ENCODE measurements around the gene ANKRD55. TPM values are rescaled to one million over a fixed set of nuclear protein-coding genes. Genes with fewer than 3 reads are reported as not detected.

ANKRD55 gene
- total RNA-seq, 5 donors from 2014 or later (not counting 1 experiment from before 2014, with no cell fraction given) = 2.8 to 19.9 (median 3.4) TPM

- Histone ChIP-seq H3K4me3 (ENCODE audit: control insufficient read depth in 1 of 2, extremely low read depth in 1 of 2, low read length in 1 of 2) (no peak overlapping the region), H3K9me3 (no peaks in the 10 kb centered on the region), H3K27ac (ENCODE audit: low read length) (no peak overlapping the region), H3K4me1 (ENCODE audit: control insufficient read depth in 1 of 2, extremely low read depth in 1 of 2, insufficient read depth in 2 of 2, low read length in 2 of 2) (peaks cover 11 to 35% of the 10 kb centered on the region in 2 experiments), H3K27me3 (replicated peaks in 1 of 2; ENCODE audit: control insufficient read depth in 2 of 2, extremely low read depth in 1 of 2, insufficient read depth in 2 of 2, low read length in 1 of 2) (no peaks in the 10 kb centered on the region), H3K36me3 (ENCODE audit: control insufficient read depth in 2 of 2, extremely low read depth in 1 of 2, insufficient read depth in 1 of 2, low read length in 1 of 2) (no peaks in the 10 kb centered on the region)
- no peaks in the 10 kb centered on the region for H3K9me3 Mint-ChIP-seq
- peaks cover 16% of the 10 kb centered on the region for H3K36me3 Mint-ChIP-seq
- H3K4me1 Mint-ChIP-seq = peaks cover 59 to 71% (median 71%) of the 10 kb centered on the region in 3 donors
- ATAC-seq (replicated peaks in 1 of 4) (no peak), DNase-seq (no peak)
- 100% methylated on average over 2 of the region's 3 CpGs for WGBS (ENCODE audit: insufficient coverage)
- H3K4me3 Mint-ChIP-seq = no peak overlapping the region
- POLR2A ChIA-PET = no interaction called here
- no peaks in the 10 kb centered on the region for H3K27me3 Mint-ChIP-seq
- H3K27ac Mint-ChIP-seq = peak overlapping the region in 1 of 2 donors; percentile 1
- CTCF ChIA-PET = no interaction called here
Observed at GRCh38 chr5:56140073-56140472, 93.1 kb downstream of the ANKRD55 start.

- Histone ChIP-seq H3K4me3 (ENCODE audit: control insufficient read depth in 1 of 2, extremely low read depth in 1 of 2, low read length in 1 of 2) (no peak overlapping the region), H3K27me3 (replicated peaks in 1 of 2; ENCODE audit: control insufficient read depth in 2 of 2, extremely low read depth in 1 of 2, insufficient read depth in 2 of 2, low read length in 1 of 2) (no peaks in the 10 kb centered on the region), H3K27ac (ENCODE audit: low read length) (no peak overlapping the region), H3K9me3 (no peaks in the 10 kb centered on the region), H3K4me1 (ENCODE audit: control insufficient read depth in 1 of 2, extremely low read depth in 1 of 2, insufficient read depth in 2 of 2, low read length in 2 of 2) (peaks cover 30 to 35% of the 10 kb centered on the region in 2 experiments), H3K36me3 (ENCODE audit: control insufficient read depth in 2 of 2, extremely low read depth in 1 of 2, insufficient read depth in 1 of 2, low read length in 1 of 2) (no peaks in the 10 kb centered on the region)
- H3K36me3 Mint-ChIP-seq = peaks cover 13% of the 10 kb centered on the region
- peaks cover 56 to 73% (median 70%) of the 10 kb centered on the region in 3 donors for H3K4me1 Mint-ChIP-seq
- H3K9me3 Mint-ChIP-seq = peaks cover 5 to 8% (median 6%) of the 10 kb centered on the region in 3 donors
- no peak overlapping the region for H3K4me3 Mint-ChIP-seq
- H3K27me3 Mint-ChIP-seq = no peaks in the 10 kb centered on the region
- H3K27ac Mint-ChIP-seq = peak overlapping the region; percentile 15 to 45
- no peak for DNase-seq
- ChIA-PET POLR2A (no interaction called here), CTCF (no interaction called here)
- no peak for ATAC-seq (replicated peaks in 1 of 4)
- no CpG with 5 or more reads among the region's 2 CpGs for WGBS (ENCODE audit: insufficient coverage)
Observed at GRCh38 chr5:56130664-56131063, 102.5 kb downstream of the ANKRD55 start.

- POLR2A ChIA-PET = no interaction called here
- Mint-ChIP-seq H3K9me3 (peaks cover 5 to 8% (median 6%) of the 10 kb centered on the region in 3 donors), H3K27me3 (no peaks in the 10 kb centered on the region), H3K27ac (peak overlapping the region; percentile 97 to 98), H3K36me3 (peaks cover 13% of the 10 kb centered on the region), H3K4me1 (peaks cover 51 to 67% (median 65%) of the 10 kb centered on the region in 3 donors), H3K4me3 (peak overlapping the region in 1 of 3 donors; percentile 65)
- peaks cover 32 to 37% of the 10 kb centered on the region in 2 experiments for H3K4me1 ChIP-seq (ENCODE audit: control insufficient read depth in 1 of 2, extremely low read depth in 1 of 2, insufficient read depth in 2 of 2, low read length in 2 of 2)
- H3K27ac ChIP-seq (ENCODE audit: low read length) = peak overlapping the region; percentile 51
- no peak for DNase-seq
- no peak for ATAC-seq (replicated peaks in 1 of 4)
- CTCF ChIA-PET = no interaction called here
- H3K27me3 ChIP-seq (replicated peaks in 1 of 2; ENCODE audit: control insufficient read depth in 2 of 2, extremely low read depth in 1 of 2, insufficient read depth in 2 of 2, low read length in 1 of 2) = no peaks in the 10 kb centered on the region
- no CpG with 5 or more reads among the region's 4 CpGs for WGBS (ENCODE audit: insufficient coverage)
- no peaks in the 10 kb centered on the region for H3K9me3 ChIP-seq
- H3K4me3 ChIP-seq (ENCODE audit: control insufficient read depth in 1 of 2, extremely low read depth in 1 of 2, low read length in 1 of 2) = no peak overlapping the region
- H3K36me3 ChIP-seq (ENCODE audit: control insufficient read depth in 2 of 2, extremely low read depth in 1 of 2, insufficient read depth in 1 of 2, low read length in 1 of 2) = no peaks in the 10 kb centered on the region
Observed at GRCh38 chr5:56129288-56129687, 103.8 kb downstream of the ANKRD55 start.

GRCh38 chr5:56128113-56128512, 105.0 kb downstream of the ANKRD55 start:
- Mint-ChIP-seq H3K9me3 (peaks cover 5 to 8% (median 6%) of the 10 kb centered on the region in 3 donors), H3K4me3 (peak overlapping the region; percentile 7 to 65 (median 37)), H3K4me1 (peaks cover 52 to 68% (median 62%) of the 10 kb centered on the region in 3 donors), H3K27me3 (no peaks in the 10 kb centered on the region), H3K27ac (peak overlapping the region; percentile 97 to 98), H3K36me3 (peaks cover 13% of the 10 kb centered on the region)
- H3K27me3 ChIP-seq (replicated peaks in 1 of 2; ENCODE audit: control insufficient read depth in 2 of 2, extremely low read depth in 1 of 2, insufficient read depth in 2 of 2, low read length in 1 of 2) = no peaks in the 10 kb centered on the region
- peak overlapping the region in 1 of 2 donors; percentile 44 for H3K4me3 ChIP-seq (ENCODE audit: control insufficient read depth in 1 of 2, extremely low read depth in 1 of 2, low read length in 1 of 2)
- ATAC-seq (replicated peaks in 1 of 4) = peak; percentile 57 to 76 (median 71)
- peak overlapping the region; percentile 51 for H3K27ac ChIP-seq (ENCODE audit: low read length)
- H3K4me1 ChIP-seq (ENCODE audit: control insufficient read depth in 1 of 2, extremely low read depth in 1 of 2, insufficient read depth in 2 of 2, low read length in 2 of 2) = peaks cover 32 to 37% of the 10 kb centered on the region in 2 experiments
- WGBS (ENCODE audit: insufficient coverage) = no CpG with 5 or more reads among the region's 3 CpGs
- CTCF ChIA-PET = interaction anchor here in 1 of 2 donors (0.6 kb wide), 1 partner anchor 145 kb away, joined by 4 read pairs; no protein-coding TSS in a partner anchor
- POLR2A ChIA-PET = no interaction called here
- DNase-seq = peak in 20 of 35 experiments; percentile 4 to 37 (median 20)
- no peaks in the 10 kb centered on the region for H3K9me3 ChIP-seq
- H3K36me3 ChIP-seq (ENCODE audit: control insufficient read depth in 2 of 2, extremely low read depth in 1 of 2, insufficient read depth in 1 of 2, low read length in 1 of 2) = no peaks in the 10 kb centered on the region

- Mint-ChIP-seq H3K4me3 (peak overlapping the region; percentile 43 to 65 (median 53)), H3K27ac (peak overlapping the region; percentile 97 to 98), H3K27me3 (no peaks in the 10 kb centered on the region), H3K9me3 (peaks cover 5 to 8% (median 6%) of the 10 kb centered on the region in 3 donors), H3K36me3 (peaks cover 17% of the 10 kb centered on the region), H3K4me1 (peaks cover 48 to 63% (median 60%) of the 10 kb centered on the region in 3 donors)
- Histone ChIP-seq H3K27me3 (replicated peaks in 1 of 2; ENCODE audit: control insufficient read depth in 2 of 2, extremely low read depth in 1 of 2, insufficient read depth in 2 of 2, low read length in 1 of 2) (no peaks in the 10 kb centered on the region), H3K36me3 (ENCODE audit: control insufficient read depth in 2 of 2, extremely low read depth in 1 of 2, insufficient read depth in 1 of 2, low read length in 1 of 2) (no peaks in the 10 kb centered on the region), H3K9me3 (no peaks in the 10 kb centered on the region), H3K27ac (ENCODE audit: low read length) (peak overlapping the region; percentile 51), H3K4me3 (ENCODE audit: control insufficient read depth in 1 of 2, extremely low read depth in 1 of 2, low read length in 1 of 2) (no peak overlapping the region), H3K4me1 (ENCODE audit: control insufficient read depth in 1 of 2, extremely low read depth in 1 of 2, insufficient read depth in 2 of 2, low read length in 2 of 2) (peaks cover 32 to 37% of the 10 kb centered on the region in 2 experiments)
- peak in 1 of 35 experiments; percentile 16 for DNase-seq
- WGBS (ENCODE audit: insufficient coverage) = 70% methylated on average over 3 of the region's 7 CpGs
- ChIA-PET POLR2A (interaction anchor here (0.5 to 0.7 kb wide), 6 partner anchors 21 to 734 kb away, joined by 3 to 19 read pairs (median 3); no protein-coding TSS in a partner anchor), CTCF (interaction anchor here (0.6 to 1.1 kb wide), 4 partner anchors 18 to 149 kb away, joined by 3 to 10 read pairs (median 4); no protein-coding TSS in a partner anchor)
- peak in 2 of 4 experiments; percentile 47 to 49 for ATAC-seq (replicated peaks in 1 of 4)
Observed at GRCh38 chr5:56126487-56127179, 106.5 kb downstream of the ANKRD55 start.

GRCh38 chr5:56123531-56124243, 109.4 kb downstream of the ANKRD55 start:
- H3K27ac ChIP-seq (ENCODE audit: low read length) = no peak overlapping the region
- Mint-ChIP-seq H3K27ac (peak overlapping the region; percentile 37 to 80), H3K36me3 (peaks cover 8% of the 10 kb centered on the region), H3K9me3 (no peaks in the 10 kb centered on the region), H3K27me3 (no peaks in the 10 kb centered on the region), H3K4me3 (no peak overlapping the region), H3K4me1 (peaks cover 37 to 43% (median 38%) of the 10 kb centered on the region in 3 donors)
- 87% methylated on average over 3 of the region's 8 CpGs for WGBS (ENCODE audit: insufficient coverage)
- no peak for DNase-seq
- POLR2A ChIA-PET = no interaction called here
- H3K9me3 ChIP-seq = no peaks in the 10 kb centered on the region
- H3K27me3 ChIP-seq (replicated peaks in 1 of 2; ENCODE audit: control insufficient read depth in 2 of 2, extremely low read depth in 1 of 2, insufficient read depth in 2 of 2, low read length in 1 of 2) = peaks cover 0 to 3% of the 10 kb centered on the region in 2 experiments
- H3K36me3 ChIP-seq (ENCODE audit: control insufficient read depth in 2 of 2, extremely low read depth in 1 of 2, insufficient read depth in 1 of 2, low read length in 1 of 2) = no peaks in the 10 kb centered on the region
- peaks cover 24% of the 10 kb centered on the region in 2 experiments for H3K4me1 ChIP-seq (ENCODE audit: control insufficient read depth in 1 of 2, extremely low read depth in 1 of 2, insufficient read depth in 2 of 2, low read length in 2 of 2)
- CTCF ChIA-PET = no interaction called here
- no peak overlapping the region for H3K4me3 ChIP-seq (ENCODE audit: control insufficient read depth in 1 of 2, extremely low read depth in 1 of 2, low read length in 1 of 2)
- ATAC-seq (replicated peaks in 1 of 4) = no peak

Measured in T-cell (primary cell).